ENCODE data around the gene SLC6A7.
"Not testable (repeated sequence)": the region's sequence is repeated elsewhere in the genome, so short reads cannot be mapped to it uniquely, and the experiment has no call there.

The SLC6A7 gene

DNA sequence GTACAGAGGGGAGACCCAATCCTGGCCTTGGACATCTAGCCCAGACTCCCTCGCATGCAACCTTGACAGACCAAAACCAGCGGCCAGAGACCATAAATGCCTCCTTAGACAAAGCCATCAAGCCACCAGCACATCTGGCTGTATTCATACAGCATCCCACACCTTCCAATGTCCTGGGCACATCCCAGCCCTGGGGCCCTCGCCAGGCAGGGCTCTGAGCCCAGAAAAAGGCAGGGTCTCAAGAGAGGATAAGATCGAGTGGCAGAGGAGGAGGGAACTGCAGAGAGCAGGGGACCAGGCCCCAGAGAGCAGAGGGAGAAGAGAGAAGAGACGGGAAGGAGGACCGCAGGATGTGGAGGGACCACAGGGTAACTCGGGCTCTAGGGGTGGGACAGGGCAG is 54.3 kb downstream of the SLC6A7 start:
- DNase-seq (ENCODE audit: low read depth), result no peak

GRCh38 chr5:150245111-150245789 is 55.4 kb downstream of the SLC6A7 start:
- no peak for DNase-seq (ENCODE audit: low read depth)

- no peak for DNase-seq (ENCODE audit: low read depth)
Observed at GRCh38 chr5:150245808-150246207, 55.9 kb downstream of the SLC6A7 start.

DNA sequence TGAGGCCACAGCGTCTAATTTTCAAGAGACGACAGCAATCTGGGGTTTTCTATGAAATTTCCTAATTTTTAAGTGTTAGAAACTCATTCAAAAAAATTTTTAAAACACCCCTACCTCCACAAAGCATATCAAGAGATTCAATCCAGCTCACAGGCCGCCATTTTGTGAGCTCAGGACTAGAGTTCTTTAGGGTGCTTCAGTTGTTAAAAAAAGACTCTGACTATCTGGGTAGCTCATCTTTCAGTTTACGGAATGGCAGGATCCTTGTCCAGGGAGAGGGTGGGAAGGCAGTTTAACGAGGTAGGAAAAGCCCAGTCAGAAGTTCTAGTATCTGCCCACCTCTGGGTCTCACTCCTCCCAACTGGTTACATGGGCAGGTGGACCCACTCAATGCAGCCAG is 56.6 kb downstream of the SLC6A7 start:
- DNase-seq (ENCODE audit: low read depth), result no peak

DNA sequence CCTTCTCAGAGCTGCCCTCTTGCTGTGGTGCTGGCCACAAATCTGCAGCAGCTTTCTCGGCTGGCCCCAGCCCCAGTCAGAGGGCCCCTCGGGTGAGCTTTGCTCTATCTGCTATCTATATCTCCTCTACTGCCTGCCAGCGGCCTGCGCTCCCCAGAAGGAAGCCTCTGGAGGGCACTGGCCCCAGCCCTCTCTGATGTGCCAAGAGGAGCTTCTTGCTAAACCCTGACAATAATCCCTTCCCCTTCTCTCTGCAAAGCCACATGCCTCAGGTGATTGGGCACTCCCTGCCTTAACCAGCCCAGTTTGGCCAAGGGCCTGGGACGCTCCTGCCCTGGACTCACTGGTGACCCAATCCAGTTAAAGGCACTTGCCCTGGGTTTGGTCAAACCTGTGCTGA is 57.0 kb downstream of the SLC6A7 start:
- DNase-seq (ENCODE audit: low read depth), result no peak

GRCh38 chr5:150247726-150248125 is 57.9 kb downstream of the SLC6A7 start:
- no peak for DNase-seq (ENCODE audit: low read depth)

GRCh38 chr5:150248493-150248892 is 58.6 kb downstream of the SLC6A7 start:
- DNase-seq (ENCODE audit: low read depth), result not testable (repeated sequence)

- no peak for DNase-seq (ENCODE audit: low read depth)
Observed at GRCh38 chr5:150248946-150249345, 59.1 kb downstream of the SLC6A7 start.

GRCh38 chr5:150249744-150250143 is 59.9 kb downstream of the SLC6A7 start:
- DNase-seq (ENCODE audit: low read depth), result no peak

GRCh38 chr5:150251504-150251903 is 61.6 kb downstream of the SLC6A7 start:
- no peak for DNase-seq (ENCODE audit: low read depth)

- DNase-seq (ENCODE audit: low read depth), result no peak
Observed at GRCh38 chr5:150252489-150252888, 62.6 kb downstream of the SLC6A7 start.

DNA sequence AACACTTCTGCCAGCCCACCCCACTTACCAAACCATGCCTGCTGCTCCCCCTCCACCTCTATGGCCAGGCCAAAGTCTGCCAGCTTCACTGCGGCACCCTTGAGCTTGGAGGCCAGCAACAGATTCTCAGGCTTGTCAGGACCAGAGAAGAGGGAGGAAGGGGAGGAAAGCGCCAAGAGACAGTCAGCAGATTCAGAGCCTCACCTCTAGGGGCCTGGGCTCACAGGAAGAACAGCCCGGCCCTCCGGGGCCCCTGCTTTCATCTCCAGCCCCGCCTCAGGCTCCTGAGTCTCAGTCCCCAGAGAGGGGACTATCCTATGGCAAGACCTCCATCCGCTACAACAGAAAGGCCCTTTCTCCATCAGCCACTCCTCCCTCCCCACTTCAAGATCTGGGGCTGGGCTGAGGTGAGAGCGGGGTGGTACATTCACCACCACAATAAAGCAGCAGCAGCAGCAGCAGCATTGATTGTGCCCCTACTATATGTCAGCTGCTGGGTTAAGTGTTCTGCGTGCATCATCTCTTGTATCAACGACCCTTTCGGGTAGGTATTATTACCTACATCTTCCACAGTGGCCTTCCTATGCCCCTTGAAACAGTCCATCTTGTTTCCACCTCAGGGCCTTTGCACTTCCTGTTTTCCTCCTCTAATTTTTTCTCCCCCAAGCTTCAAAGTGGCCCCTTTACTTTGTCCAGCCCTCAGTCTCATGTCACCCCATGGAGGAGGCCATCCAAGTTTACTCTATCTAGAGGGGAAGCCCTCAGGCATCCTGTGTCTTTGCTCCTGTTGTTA is 63.8 kb downstream of the SLC6A7 start:
- DNase-seq (ENCODE audit: low read depth), result no peak

DNA sequence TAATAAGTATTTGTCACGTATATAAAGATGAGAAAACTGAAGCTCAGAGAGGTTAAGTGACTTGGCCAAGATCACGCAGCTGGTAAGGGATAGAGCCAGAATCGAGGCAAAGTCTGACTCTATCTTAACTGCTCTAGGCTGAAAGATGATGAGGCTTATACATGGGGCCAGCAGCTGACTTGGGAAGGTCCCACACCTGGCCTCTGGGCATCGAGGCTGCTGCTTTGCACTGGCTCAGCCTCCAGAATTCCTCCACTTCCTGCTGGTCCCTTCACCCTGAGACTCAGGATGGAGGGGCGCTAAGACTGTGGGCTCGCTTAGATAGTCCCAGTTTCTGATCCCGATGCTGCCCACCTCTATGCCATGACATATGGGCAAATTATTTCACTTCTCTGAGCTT is 64.5 kb downstream of the SLC6A7 start:
- no peak for DNase-seq (ENCODE audit: low read depth)

- DNase-seq (ENCODE audit: low read depth), result no peak
Observed at GRCh38 chr5:150254774-150255173, 64.9 kb downstream of the SLC6A7 start.

DNA sequence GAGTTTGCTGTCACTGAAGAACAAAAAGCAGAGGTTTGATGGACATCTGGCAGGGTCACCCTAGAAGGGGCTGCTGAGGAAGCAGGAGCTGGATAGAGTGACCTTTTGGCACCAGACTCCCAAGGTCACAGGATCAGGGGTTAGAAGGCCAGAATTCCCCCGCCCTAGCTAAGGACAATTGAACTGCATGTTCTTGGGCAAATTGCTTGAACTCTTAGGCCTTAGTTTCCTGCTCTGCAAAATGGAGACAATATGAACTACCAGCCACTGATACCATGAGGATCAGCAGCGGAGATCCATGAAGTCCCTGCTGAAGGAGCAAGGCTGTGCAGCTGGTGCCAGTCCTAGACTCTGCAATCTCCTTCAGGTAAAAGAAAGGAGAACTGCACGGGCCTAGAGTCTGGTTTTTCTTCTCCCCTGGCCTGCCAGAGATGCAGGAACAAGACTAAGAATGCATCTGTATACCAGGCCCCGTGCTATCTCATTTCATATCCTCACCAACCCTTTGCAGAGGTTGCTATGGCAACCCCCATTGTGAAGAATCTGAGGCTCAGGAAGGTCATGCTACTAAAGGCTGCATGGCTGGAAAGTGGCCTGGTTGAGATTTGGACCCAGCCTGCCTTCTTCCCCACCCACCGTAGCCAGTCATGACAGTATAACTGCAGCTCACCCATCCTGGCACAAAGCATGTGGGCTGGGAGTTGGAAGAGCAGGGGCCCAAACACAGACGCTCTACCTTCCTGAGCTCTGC is 66.0 kb downstream of the SLC6A7 start:
- no peak for DNase-seq (ENCODE audit: low read depth)

DNA sequence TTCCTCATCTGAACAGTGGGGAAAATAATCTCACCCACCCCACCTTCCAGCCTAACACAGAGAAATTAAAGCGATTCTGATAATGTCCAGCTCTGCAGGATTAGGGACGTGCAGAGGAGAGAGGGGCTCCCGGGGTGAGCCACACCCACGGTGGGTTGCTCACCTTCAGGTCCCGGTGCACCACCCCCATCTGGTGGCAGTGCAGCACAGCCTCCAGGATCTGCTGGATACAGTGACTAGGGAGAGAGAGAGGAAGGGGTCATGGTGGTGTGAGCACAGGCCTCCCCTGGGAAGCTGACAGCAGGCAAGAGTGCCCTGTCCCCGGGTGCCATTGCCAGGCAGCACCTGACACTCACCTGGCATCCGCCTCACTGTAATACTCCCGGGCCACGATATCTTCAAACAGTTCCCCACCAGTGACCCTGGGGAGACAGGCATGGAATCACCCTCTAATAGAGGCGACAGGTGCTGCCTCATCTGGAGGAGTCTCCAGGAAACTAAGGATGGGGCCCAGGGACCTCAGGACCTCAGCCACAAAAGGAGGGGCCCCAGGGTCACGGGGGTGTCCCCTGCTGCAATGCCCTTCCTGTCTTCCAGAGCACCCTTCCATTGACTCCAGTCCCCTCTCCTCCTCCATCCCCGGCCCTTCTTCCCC is 66.7 kb downstream of the SLC6A7 start:
- DNase-seq (ENCODE audit: low read depth), result no peak

- no peak for DNase-seq (ENCODE audit: low read depth)
Observed at GRCh38 chr5:150257424-150257823, 67.6 kb downstream of the SLC6A7 start.

GRCh38 chr5:150258130-150258529 is 68.3 kb downstream of the SLC6A7 start:
- no peak for DNase-seq (ENCODE audit: low read depth)
